Measurements from ENCODE around the gene FAM149B1. TPM values are rescaled to one million over a fixed set of nuclear protein-coding genes. Genes with fewer than 3 reads are reported as not detected.

The FAM149B1 gene
- total and polyA plus RNA-seq, 2 of the 13 experiments (the other 11 are each of a cell fraction or from before 2014, with no cell fraction given), result 9.3 to 16.8 TPM

DNA sequence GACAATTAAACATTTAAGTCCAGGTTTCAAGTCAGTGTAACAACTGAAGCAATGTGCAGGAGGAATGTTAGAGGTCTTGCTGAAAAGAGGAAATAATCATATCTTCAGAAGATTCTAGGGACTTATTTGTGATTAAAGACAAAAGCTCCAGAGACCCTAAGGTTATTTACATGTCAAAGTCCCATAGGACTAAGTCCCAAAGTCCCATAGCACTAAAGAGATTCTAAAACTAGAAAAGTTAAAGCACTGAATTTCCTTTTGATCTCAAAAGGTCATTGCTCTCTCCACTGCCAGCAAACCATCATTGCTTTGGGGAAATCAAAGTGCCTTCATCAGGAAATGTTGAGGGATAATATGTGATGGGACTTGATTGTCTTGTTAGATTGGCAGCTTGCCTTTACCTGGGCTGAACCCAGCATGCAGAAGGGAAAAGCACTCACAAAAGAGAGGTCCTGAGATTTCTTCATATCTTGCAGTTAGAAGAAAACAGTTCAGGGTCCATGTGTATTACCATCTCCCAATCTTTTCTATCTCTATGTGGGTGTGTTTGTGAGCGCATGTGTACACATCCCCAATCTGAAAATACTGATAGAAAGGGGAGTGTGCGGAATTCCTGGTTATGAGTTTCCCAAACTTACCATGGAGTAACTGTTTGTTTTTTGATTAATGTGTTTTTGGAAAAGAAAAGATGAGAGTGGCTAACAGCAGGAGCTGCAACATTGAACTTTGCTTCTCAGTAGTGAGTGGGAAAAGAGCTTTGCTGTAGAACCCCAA lies 35.8 kb upstream of the FAM149B1 start (continued):
- TF ChIP-seq, protein P1, sequence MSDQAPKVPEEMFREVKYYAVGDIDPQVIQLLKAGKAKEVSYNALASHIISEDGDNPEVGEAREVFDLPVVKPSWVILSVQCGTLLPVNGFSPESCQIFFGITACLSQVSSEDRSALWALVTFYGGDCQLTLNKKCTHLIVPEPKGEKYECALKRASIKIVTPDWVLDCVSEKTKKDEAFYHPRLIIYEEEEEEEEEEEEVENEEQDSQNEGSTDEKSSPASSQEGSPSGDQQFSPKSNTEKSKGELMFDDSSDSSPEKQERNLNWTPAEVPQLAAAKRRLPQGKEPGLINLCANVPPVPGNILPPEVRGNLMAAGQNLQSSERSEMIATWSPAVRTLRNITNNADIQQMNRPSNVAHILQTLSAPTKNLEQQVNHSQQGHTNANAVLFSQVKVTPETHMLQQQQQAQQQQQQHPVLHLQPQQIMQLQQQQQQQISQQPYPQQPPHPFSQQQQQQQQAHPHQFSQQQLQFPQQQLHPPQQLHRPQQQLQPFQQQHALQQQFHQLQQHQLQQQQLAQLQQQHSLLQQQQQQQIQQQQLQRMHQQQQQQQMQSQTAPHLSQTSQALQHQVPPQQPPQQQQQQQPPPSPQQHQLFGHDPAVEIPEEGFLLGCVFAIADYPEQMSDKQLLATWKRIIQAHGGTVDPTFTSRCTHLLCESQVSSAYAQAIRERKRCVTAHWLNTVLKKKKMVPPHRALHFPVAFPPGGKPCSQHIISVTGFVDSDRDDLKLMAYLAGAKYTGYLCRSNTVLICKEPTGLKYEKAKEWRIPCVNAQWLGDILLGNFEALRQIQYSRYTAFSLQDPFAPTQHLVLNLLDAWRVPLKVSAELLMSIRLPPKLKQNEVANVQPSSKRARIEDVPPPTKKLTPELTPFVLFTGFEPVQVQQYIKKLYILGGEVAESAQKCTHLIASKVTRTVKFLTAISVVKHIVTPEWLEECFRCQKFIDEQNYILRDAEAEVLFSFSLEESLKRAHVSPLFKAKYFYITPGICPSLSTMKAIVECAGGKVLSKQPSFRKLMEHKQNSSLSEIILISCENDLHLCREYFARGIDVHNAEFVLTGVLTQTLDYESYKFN (CRISPR knock-in tag; conservative IDR thresholded peaks at IDR 0.05), result peak; percentile 98
- 0 out of 2 replicates have a peak, but pooled peaks have one; percentile 72 for TF ChIP-seq SIX1 (CRISPR knock-in tag; IDR thresholded peaks at IDR 0.05; ENCODE audit: borderline replicate concordance)
- TF ChIP-seq, protein P2, sequence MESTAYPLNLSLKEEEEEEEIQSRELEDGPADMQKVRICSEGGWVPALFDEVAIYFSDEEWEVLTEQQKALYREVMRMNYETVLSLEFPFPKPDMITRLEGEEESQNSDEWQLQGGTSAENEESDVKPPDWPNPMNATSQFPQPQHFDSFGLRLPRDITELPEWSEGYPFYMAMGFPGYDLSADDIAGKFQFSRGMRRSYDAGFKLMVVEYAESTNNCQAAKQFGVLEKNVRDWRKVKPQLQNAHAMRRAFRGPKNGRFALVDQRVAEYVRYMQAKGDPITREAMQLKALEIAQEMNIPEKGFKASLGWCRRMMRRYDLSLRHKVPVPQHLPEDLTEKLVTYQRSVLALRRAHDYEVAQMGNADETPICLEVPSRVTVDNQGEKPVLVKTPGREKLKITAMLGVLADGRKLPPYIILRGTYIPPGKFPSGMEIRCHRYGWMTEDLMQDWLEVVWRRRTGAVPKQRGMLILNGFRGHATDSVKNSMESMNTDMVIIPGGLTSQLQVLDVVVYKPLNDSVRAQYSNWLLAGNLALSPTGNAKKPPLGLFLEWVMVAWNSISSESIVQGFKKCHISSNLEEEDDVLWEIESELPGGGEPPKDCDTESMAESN (CRISPR knock-in tag; conservative IDR thresholded peaks at IDR 0.05), result no peak
- peak; percentile 88 for TF ChIP-seq FOXK1 (CRISPR knock-in tag; IDR thresholded peaks at IDR 0.05; ENCODE audit: borderline replicate concordance, low read depth)
- TF ChIP-seq, protein P3, sequence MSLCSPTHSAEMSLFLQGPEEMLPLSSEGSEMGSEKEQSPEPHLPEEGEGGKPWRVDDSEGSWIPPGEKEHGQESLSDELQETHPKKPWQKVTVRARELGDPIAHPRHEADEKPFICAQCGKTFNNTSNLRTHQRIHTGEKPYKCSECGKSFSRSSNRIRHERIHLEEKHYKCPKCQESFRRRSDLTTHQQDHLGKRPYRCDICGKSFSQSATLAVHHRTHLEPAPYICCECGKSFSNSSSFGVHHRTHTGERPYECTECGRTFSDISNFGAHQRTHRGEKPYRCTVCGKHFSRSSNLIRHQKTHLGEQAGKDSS (CRISPR knock-in tag; IDR thresholded peaks at IDR 0.05; ENCODE audit: borderline replicate concordance, low read depth), result no peak
- TF ChIP-seq, protein P4, sequence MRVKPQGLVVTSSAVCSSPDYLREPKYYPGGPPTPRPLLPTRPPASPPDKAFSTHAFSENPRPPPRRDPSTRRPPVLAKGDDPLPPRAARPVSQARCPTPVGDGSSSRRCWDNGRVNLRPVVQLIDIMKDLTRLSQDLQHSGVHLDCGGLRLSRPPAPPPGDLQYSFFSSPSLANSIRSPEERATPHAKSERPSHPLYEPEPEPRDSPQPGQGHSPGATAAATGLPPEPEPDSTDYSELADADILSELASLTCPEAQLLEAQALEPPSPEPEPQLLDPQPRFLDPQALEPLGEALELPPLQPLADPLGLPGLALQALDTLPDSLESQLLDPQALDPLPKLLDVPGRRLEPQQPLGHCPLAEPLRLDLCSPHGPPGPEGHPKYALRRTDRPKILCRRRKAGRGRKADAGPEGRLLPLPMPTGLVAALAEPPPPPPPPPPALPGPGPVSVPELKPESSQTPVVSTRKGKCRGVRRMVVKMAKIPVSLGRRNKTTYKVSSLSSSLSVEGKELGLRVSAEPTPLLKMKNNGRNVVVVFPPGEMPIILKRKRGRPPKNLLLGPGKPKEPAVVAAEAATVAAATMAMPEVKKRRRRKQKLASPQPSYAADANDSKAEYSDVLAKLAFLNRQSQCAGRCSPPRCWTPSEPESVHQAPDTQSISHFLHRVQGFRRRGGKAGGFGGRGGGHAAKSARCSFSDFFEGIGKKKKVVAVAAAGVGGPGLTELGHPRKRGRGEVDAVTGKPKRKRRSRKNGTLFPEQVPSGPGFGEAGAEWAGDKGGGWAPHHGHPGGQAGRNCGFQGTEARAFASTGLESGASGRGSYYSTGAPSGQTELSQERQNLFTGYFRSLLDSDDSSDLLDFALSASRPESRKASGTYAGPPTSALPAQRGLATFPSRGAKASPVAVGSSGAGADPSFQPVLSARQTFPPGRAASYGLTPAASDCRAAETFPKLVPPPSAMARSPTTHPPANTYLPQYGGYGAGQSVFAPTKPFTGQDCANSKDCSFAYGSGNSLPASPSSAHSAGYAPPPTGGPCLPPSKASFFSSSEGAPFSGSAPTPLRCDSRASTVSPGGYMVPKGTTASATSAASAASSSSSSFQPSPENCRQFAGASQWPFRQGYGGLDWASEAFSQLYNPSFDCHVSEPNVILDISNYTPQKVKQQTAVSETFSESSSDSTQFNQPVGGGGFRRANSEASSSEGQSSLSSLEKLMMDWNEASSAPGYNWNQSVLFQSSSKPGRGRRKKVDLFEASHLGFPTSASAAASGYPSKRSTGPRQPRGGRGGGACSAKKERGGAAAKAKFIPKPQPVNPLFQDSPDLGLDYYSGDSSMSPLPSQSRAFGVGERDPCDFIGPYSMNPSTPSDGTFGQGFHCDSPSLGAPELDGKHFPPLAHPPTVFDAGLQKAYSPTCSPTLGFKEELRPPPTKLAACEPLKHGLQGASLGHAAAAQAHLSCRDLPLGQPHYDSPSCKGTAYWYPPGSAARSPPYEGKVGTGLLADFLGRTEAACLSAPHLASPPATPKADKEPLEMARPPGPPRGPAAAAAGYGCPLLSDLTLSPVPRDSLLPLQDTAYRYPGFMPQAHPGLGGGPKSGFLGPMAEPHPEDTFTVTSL (CRISPR knock-in tag; IDR thresholded peaks at IDR 0.05; ENCODE audit: borderline replicate concordance), result peak; percentile 82; the same call in 1 of the 2 replicates
- TF ChIP-seq FIP1L1 (IDR thresholded peaks at IDR 0.05; ENCODE audit: borderline replicate concordance, insufficient read depth, low read depth, low read length), result no peak
- peak; percentile 86 for TF ChIP-seq CEBPG (CRISPR knock-in tag; IDR thresholded peaks at IDR 0.05)
- peak; percentile 59; the same call in 1 of the 2 replicates for TF ChIP-seq MXD4 (CRISPR knock-in tag; IDR thresholded peaks at IDR 0.05)
- TF ChIP-seq, protein P5, sequence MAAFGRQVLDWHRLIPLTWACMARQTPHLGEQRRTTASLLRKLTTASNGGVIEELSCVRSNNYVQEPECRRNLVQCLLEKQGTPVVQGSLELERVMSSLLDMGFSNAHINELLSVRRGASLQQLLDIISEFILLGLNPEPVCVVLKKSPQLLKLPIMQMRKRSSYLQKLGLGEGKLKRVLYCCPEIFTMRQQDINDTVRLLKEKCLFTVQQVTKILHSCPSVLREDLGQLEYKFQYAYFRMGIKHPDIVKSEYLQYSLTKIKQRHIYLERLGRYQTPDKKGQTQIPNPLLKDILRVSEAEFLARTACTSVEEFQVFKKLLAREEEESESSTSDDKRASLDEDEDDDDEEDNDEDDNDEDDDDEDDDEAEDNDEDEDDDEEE (CRISPR knock-in tag; IDR thresholded peaks at IDR 0.05), result no peak
- peak; percentile 80 for TF ChIP-seq HMG20A (CRISPR knock-in tag; IDR thresholded peaks at IDR 0.05; ENCODE audit: borderline replicate concordance)

Measured in HepG2 (cell line).